ENCODE data around the gene TMEM132E. TPM values are rescaled to one million over a fixed set of nuclear protein-coding genes. Genes with fewer than 3 reads are reported as not detected.
A peak's percentile ranks its signal among the peaks of the same experiment; 100 is the strongest.

The TMEM132E gene
- total and polyA plus RNA-seq, 3 donors from 2014 or later = 2.6 to 3.6 (median 3.1) TPM

GRCh38 chr17:34584805-34585416, 5.5 kb downstream of the TMEM132E start:
- H3K36me3 ChIP-seq (ENCODE audit: low read depth, missing control alignments) = no peaks in the 10 kb centered on the region
- H3K4me1 ChIP-seq = peaks cover 19% of the 10 kb centered on the region
- no peak overlapping the region for H3K27ac ChIP-seq
- 40 to 49% methylated on average over 9 to 12 of the region's 12 CpGs for WGBS, 2 donors
- H3K27me3 ChIP-seq = no peaks in the 10 kb centered on the region
- TF ChIP-seq CTCF (IDR thresholded peaks at IDR 0.05) = peak in 2 of 3 experiments; percentile 15
- no peak for TF ChIP-seq POLR2A (IDR thresholded peaks at IDR 0.05)
- intact Hi-C loops (cut with DNase I; ENCODE audit: low total_unique reads) = no loop called here
- peak; percentile 51 for DNase-seq
- H3K9me3 ChIP-seq = no peaks in the 10 kb centered on the region
- H3K4me3 ChIP-seq = no peak overlapping the region

DNA sequence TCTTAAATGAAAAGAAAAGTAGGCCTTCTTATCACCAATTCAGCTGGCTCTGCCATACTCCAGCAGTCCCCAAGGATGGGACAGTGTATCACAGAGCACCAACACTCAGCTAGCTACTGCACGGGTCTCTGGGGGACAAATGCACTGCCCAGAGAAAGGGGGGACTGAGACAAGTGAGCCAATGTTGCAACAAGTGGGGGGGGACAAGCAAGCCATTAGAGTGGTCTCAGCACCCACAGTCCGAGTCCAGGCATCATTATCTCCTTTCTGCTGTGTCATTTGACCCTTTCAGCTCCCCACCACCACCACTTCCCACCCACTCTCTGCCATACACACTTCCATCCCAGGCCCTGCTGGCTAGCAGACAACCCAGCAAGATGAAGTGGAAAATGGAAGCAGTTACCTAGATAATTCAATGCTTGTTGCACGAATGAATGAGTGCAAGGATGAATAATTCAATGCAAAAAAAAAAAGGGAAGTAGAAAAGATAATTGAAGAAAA, 7.0 kb downstream of the TMEM132E start:
- 80 to 87% methylated on average over 3 of the region's 3 CpGs for WGBS, 2 donors
- Histone ChIP-seq H3K27me3 (no peaks in the 10 kb centered on the region), H3K4me3 (no peak overlapping the region), H3K9me3 (no peaks in the 10 kb centered on the region), H3K36me3 (ENCODE audit: low read depth, missing control alignments) (no peaks in the 10 kb centered on the region), H3K4me1 (peaks cover 6% of the 10 kb centered on the region), H3K27ac (no peak overlapping the region)
- TF ChIP-seq POLR2A (IDR thresholded peaks at IDR 0.05) (no peak), CTCF (IDR thresholded peaks at IDR 0.05) (no peak)
- intact Hi-C loops (cut with DNase I; ENCODE audit: low total_unique reads) = no loop called here
- no peak for DNase-seq

- Histone ChIP-seq H3K4me3 (no peak overlapping the region), H3K36me3 (ENCODE audit: low read depth, missing control alignments) (no peaks in the 10 kb centered on the region), H3K4me1 (no peaks in the 10 kb centered on the region), H3K9me3 (no peaks in the 10 kb centered on the region), H3K27ac (no peak overlapping the region), H3K27me3 (no peaks in the 10 kb centered on the region)
- intact Hi-C loops (cut with DNase I; ENCODE audit: low total_unique reads) = no loop called here
- DNase-seq = no peak
- no peak for TF ChIP-seq CTCF (IDR thresholded peaks at IDR 0.05)
- TF ChIP-seq POLR2A (IDR thresholded peaks at IDR 0.05) = no peak
- WGBS, 2 donors = 83 to 90% methylated on average over 6 of the region's 6 CpGs
Measured at GRCh38 chr17:34588266-34588665, 8.9 kb downstream of the TMEM132E start.

DNA sequence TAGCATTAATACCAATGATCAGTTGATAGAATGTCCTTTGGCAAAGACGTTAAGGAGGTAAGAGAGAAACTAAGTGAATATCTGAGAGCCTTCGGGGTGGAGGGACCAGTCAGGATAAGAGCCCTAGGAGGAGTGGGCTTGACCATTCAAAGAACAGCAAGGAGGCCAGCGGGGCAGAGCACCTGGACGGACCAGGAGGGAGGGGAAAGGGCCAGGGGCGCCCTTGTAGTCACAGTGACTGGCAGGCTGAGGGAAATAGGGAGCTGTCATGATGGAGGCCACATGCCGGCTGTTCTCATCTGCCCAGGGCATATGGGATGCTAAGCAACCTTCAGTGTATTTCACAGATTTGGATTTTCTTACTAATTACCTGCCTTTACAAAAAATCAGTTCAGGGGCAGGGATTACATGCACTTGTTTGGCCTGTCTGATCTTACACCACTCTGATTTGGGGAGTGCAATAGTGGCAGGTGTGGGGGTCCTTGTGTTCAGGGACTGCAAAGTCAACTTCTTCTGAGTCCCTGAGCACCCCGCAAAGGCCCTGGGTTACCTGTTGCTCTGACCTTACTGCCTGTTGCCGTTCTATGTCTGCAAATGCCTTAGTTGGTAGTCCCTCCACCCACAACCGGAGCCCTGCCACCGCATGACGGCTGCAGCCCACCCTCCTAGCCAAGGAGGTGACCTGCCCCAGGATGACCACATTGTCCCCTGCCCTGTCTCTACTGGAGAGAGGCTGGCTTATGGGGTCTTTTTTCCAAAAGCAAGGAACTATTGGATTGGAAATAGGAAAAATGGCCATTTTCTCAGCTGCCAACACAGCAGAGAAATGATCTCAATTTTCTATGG, 10.0 kb downstream of the TMEM132E start:
- H3K27ac ChIP-seq = no peak overlapping the region
- no peak overlapping the region for H3K4me3 ChIP-seq
- TF ChIP-seq POLR2A (IDR thresholded peaks at IDR 0.05) = no peak
- TF ChIP-seq CTCF (IDR thresholded peaks at IDR 0.05) = no peak
- no peaks in the 10 kb centered on the region for H3K9me3 ChIP-seq
- intact Hi-C loops (cut with DNase I; ENCODE audit: low total_unique reads) = no loop called here
- 74 to 90% methylated on average over 9 to 11 of the region's 11 CpGs for WGBS, 2 donors
- H3K27me3 ChIP-seq = no peaks in the 10 kb centered on the region
- no peaks in the 10 kb centered on the region for H3K36me3 ChIP-seq (ENCODE audit: low read depth, missing control alignments)
- no peaks in the 10 kb centered on the region for H3K4me1 ChIP-seq
- no peak for DNase-seq

All from testis (tissue), 3 donors.